ENCODE data around the gene DUSP18.

DNA sequence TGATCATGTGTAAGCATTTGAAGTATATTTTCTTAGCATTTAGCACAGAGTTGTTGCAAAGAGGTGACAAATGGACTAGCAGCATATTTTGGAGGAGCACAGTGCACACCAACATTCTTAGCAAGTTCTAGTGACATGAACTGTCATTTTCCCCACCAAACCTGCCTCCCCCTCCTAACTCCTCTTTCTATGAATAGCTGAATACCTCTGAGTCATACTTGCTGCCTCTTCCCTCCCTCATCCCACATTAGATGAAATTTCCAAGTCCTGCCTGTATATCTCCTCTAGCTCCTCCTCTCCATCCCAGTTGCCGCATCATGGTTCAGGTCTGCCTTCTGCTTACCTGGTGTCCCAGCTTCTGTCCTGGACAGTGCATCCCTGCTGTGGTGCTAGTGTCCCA lies 34.2 kb upstream of the DUSP18 start:
- TF ChIP-seq POLR2A (IDR thresholded peaks at IDR 0.05; ENCODE audit: low read length), result no peak
- no peak for TF ChIP-seq GATA1 (IDR thresholded peaks at IDR 0.05; ENCODE audit: low read depth, low read length)
